ENCODE data around the gene LPP.

The LPP gene

DNA sequence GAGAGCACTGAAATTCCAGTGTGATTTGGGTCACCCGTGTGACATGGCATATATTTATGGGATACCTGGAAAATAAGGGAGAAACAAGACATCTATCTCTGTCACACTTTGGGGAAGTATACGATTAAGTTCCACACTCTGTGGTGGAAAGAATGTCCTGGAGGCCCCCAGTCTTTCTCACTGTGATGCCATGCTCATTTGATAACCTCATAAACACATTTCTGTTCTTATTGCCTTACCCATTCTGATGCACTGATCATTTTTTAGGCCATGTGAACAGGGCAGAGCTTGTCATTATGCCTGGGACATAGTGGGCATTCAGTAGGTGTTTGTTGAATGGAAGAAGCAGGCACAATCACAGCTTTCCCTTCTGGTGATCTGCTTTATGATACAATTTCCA lies 668.5 kb downstream of the LPP start:
- H3K27ac ChIP-seq (ENCODE audit: low read depth, low read length): no peak overlapping the region
- H3K36me3 ChIP-seq (ENCODE audit: control insufficient read depth, insufficient read depth, low read length): no peaks in the 10 kb centered on the region
- no peak overlapping the region for H3K4me3 ChIP-seq (ENCODE audit: low read depth, low read length)
- no peaks in the 10 kb centered on the region for H3K4me1 ChIP-seq (ENCODE audit: control insufficient read depth, insufficient read depth, low read length)
- H3K9ac ChIP-seq (ENCODE audit: low read length): no peak overlapping the region
- no peaks in the 10 kb centered on the region for H3K9me3 ChIP-seq (ENCODE audit: control insufficient read depth, insufficient read depth, low read depth, low read length)
- no peaks in the 10 kb centered on the region for H3K27me3 ChIP-seq (ENCODE audit: control insufficient read depth, insufficient read depth, low read length)

DNA sequence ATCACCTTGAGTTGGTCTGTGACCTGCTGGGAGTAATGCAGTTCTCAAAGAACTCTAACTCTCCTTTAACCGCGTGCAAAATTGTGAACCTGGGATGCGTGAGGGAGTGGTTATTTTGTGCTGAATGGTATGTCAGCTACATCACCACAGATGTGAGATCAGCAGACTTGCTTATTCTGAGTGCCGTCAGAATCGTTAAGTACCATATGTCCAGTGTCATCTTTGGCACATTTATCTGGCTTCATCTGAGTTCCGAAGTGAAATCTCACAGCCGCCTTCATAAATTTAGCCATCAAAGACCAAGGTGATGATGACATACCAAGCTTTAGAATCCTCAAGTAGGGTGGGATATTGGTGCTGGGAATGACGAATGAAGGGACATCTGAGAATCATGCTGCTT lies 670.6 kb downstream of the LPP start:
- H3K36me3 ChIP-seq (ENCODE audit: control insufficient read depth, insufficient read depth, low read length): no peaks in the 10 kb centered on the region
- no peak overlapping the region for H3K4me3 ChIP-seq (ENCODE audit: low read depth, low read length)
- H3K9ac ChIP-seq (ENCODE audit: low read length): no peak overlapping the region
- no peak overlapping the region for H3K27ac ChIP-seq (ENCODE audit: low read depth, low read length)
- no peaks in the 10 kb centered on the region for H3K9me3 ChIP-seq (ENCODE audit: control insufficient read depth, insufficient read depth, low read depth, low read length)
- H3K4me1 ChIP-seq (ENCODE audit: control insufficient read depth, insufficient read depth, low read length): no peaks in the 10 kb centered on the region
- no peaks in the 10 kb centered on the region for H3K27me3 ChIP-seq (ENCODE audit: control insufficient read depth, insufficient read depth, low read length)

DNA sequence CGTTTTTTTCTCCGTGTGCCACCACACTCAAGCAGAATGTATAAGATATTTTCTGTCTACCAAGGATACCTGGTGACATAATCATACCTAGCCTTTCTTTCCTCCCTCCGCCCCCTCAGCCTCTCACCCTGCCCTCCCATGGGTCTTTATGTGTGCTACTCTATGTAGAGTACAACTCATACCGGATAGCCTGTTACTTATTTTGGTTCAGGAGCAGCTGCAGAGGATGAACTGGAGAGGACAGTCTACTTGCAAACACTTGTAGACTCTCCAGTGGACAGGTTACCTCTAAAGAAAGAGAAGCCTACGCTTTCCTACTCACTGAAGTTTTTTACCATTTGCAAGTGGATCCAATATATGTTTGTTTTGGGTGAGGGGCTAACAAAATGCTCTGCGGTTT lies 671.9 kb downstream of the LPP start:
- Histone ChIP-seq H3K4me1 (ENCODE audit: control insufficient read depth, insufficient read depth, low read length) (no peaks in the 10 kb centered on the region), H3K4me3 (ENCODE audit: low read depth, low read length) (no peak overlapping the region), H3K27me3 (ENCODE audit: control insufficient read depth, insufficient read depth, low read length) (no peaks in the 10 kb centered on the region), H3K27ac (ENCODE audit: low read depth, low read length) (no peak overlapping the region), H3K36me3 (ENCODE audit: control insufficient read depth, insufficient read depth, low read length) (no peaks in the 10 kb centered on the region), H3K9ac (ENCODE audit: low read length) (no peak overlapping the region), H3K9me3 (ENCODE audit: control insufficient read depth, insufficient read depth, low read depth, low read length) (no peaks in the 10 kb centered on the region)

- Histone ChIP-seq H3K9ac (ENCODE audit: low read length) (no peak overlapping the region), H3K27ac (ENCODE audit: low read depth, low read length) (no peak overlapping the region), H3K27me3 (ENCODE audit: control insufficient read depth, insufficient read depth, low read length) (no peaks in the 10 kb centered on the region), H3K4me1 (ENCODE audit: control insufficient read depth, insufficient read depth, low read length) (no peaks in the 10 kb centered on the region), H3K36me3 (ENCODE audit: control insufficient read depth, insufficient read depth, low read length) (no peaks in the 10 kb centered on the region), H3K4me3 (ENCODE audit: low read depth, low read length) (no peak overlapping the region), H3K9me3 (ENCODE audit: control insufficient read depth, insufficient read depth, low read depth, low read length) (no peaks in the 10 kb centered on the region)
Observed at GRCh38 chr3:188826574-188826973, 672.6 kb downstream of the LPP start.

GRCh38 chr3:188827103-188827502 lies 673.1 kb downstream of the LPP start:
- no peaks in the 10 kb centered on the region for H3K4me1 ChIP-seq (ENCODE audit: control insufficient read depth, insufficient read depth, low read length)
- H3K4me3 ChIP-seq (ENCODE audit: low read depth, low read length): no peak overlapping the region
- H3K9ac ChIP-seq (ENCODE audit: low read length): no peak overlapping the region
- no peaks in the 10 kb centered on the region for H3K27me3 ChIP-seq (ENCODE audit: control insufficient read depth, insufficient read depth, low read length)
- no peak overlapping the region for H3K27ac ChIP-seq (ENCODE audit: low read depth, low read length)
- H3K9me3 ChIP-seq (ENCODE audit: control insufficient read depth, insufficient read depth, low read depth, low read length): no peaks in the 10 kb centered on the region
- H3K36me3 ChIP-seq (ENCODE audit: control insufficient read depth, insufficient read depth, low read length): no peaks in the 10 kb centered on the region

- Histone ChIP-seq H3K27ac (ENCODE audit: low read depth, low read length) (no peak overlapping the region), H3K4me3 (ENCODE audit: low read depth, low read length) (no peak overlapping the region), H3K4me1 (ENCODE audit: control insufficient read depth, insufficient read depth, low read length) (no peaks in the 10 kb centered on the region), H3K36me3 (ENCODE audit: control insufficient read depth, insufficient read depth, low read length) (no peaks in the 10 kb centered on the region), H3K9me3 (ENCODE audit: control insufficient read depth, insufficient read depth, low read depth, low read length) (no peaks in the 10 kb centered on the region), H3K9ac (ENCODE audit: low read length) (no peak overlapping the region), H3K27me3 (ENCODE audit: control insufficient read depth, insufficient read depth, low read length) (no peaks in the 10 kb centered on the region)
Observed at GRCh38 chr3:188827576-188827975, 673.6 kb downstream of the LPP start.

- Histone ChIP-seq H3K9me3 (ENCODE audit: control insufficient read depth, insufficient read depth, low read depth, low read length) (no peaks in the 10 kb centered on the region), H3K36me3 (ENCODE audit: control insufficient read depth, insufficient read depth, low read length) (no peaks in the 10 kb centered on the region), H3K27me3 (ENCODE audit: control insufficient read depth, insufficient read depth, low read length) (no peaks in the 10 kb centered on the region), H3K27ac (ENCODE audit: low read depth, low read length) (no peak overlapping the region), H3K4me1 (ENCODE audit: control insufficient read depth, insufficient read depth, low read length) (no peaks in the 10 kb centered on the region), H3K4me3 (ENCODE audit: low read depth, low read length) (no peak overlapping the region), H3K9ac (ENCODE audit: low read length) (no peak overlapping the region)
Observed at GRCh38 chr3:188829130-188829529, 675.2 kb downstream of the LPP start.

- Histone ChIP-seq H3K36me3 (ENCODE audit: control insufficient read depth, insufficient read depth, low read length) (no peaks in the 10 kb centered on the region), H3K9ac (ENCODE audit: low read length) (no peak overlapping the region), H3K9me3 (ENCODE audit: control insufficient read depth, insufficient read depth, low read depth, low read length) (no peaks in the 10 kb centered on the region), H3K27me3 (ENCODE audit: control insufficient read depth, insufficient read depth, low read length) (no peaks in the 10 kb centered on the region), H3K4me3 (ENCODE audit: low read depth, low read length) (no peak overlapping the region), H3K27ac (ENCODE audit: low read depth, low read length) (no peak overlapping the region), H3K4me1 (ENCODE audit: control insufficient read depth, insufficient read depth, low read length) (no peaks in the 10 kb centered on the region)
Observed at GRCh38 chr3:188829576-188829975, 675.6 kb downstream of the LPP start.

GRCh38 chr3:188830893-188831292 lies 676.9 kb downstream of the LPP start:
- Histone ChIP-seq H3K9ac (ENCODE audit: low read length) (no peak overlapping the region), H3K36me3 (ENCODE audit: control insufficient read depth, insufficient read depth, low read length) (no peaks in the 10 kb centered on the region), H3K4me1 (ENCODE audit: control insufficient read depth, insufficient read depth, low read length) (no peaks in the 10 kb centered on the region), H3K4me3 (ENCODE audit: low read depth, low read length) (no peak overlapping the region), H3K27me3 (ENCODE audit: control insufficient read depth, insufficient read depth, low read length) (no peaks in the 10 kb centered on the region), H3K9me3 (ENCODE audit: control insufficient read depth, insufficient read depth, low read depth, low read length) (no peaks in the 10 kb centered on the region), H3K27ac (ENCODE audit: low read depth, low read length) (no peak overlapping the region)

DNA sequence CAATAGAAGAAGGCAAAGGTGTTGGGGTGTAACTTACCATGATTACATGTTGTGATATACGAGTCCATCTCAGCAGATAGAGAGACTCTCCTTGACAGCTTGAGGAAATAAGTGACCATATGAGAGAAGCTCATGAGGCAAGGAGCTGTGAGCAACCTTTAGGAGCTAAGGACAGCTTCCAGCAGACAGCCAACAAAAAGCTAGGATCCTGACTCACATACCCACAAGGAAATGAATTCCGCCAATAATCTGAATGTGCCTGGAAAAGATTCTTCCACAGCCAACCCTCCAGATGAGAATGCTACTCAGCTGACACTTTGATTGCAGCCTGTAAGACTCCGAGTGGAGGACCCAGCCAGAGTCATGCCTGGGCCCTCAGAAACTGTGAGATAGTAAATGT lies 678.2 kb downstream of the LPP start:
- Histone ChIP-seq H3K4me1 (ENCODE audit: control insufficient read depth, insufficient read depth, low read length) (no peaks in the 10 kb centered on the region), H3K36me3 (ENCODE audit: control insufficient read depth, insufficient read depth, low read length) (no peaks in the 10 kb centered on the region), H3K27ac (ENCODE audit: low read depth, low read length) (no peak overlapping the region), H3K9ac (ENCODE audit: low read length) (no peak overlapping the region), H3K4me3 (ENCODE audit: low read depth, low read length) (no peak overlapping the region), H3K27me3 (ENCODE audit: control insufficient read depth, insufficient read depth, low read length) (no peaks in the 10 kb centered on the region), H3K9me3 (ENCODE audit: control insufficient read depth, insufficient read depth, low read depth, low read length) (no peaks in the 10 kb centered on the region)

DNA sequence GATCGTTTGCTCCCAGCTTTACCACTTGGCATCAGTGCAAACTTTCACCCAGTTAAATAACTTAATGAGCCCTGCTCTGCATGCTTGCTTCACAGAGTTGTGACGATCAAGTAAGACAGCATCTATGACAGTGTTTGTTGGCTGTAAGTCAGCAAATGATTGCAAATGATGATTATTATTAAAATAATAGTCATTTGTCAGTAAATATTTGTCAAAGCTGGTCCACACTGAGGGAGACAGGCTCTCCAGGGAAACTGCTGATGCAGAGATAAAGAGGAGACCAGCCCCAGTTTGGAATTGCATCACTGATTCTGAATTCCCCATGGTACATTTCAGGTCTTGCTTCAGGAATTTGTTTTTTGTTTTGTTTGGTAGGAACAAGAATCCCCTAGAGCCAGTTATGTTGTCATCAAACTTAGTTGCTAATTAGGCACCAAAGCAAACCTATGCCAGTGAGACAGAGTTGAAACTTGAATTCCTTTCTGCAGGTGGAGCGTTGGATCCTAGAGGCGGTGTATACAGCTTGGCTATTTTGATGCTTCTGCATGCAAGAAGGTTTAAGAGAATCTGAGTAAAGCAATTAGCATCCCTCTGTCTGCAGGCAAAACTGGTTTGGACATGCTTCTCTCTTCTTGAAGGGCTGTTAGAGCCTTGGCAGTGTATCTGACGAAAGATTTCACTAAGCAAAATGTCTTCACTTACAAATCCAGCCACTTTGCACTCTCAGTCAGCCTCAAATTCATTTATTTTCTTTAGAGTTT lies 679.2 kb downstream of the LPP start:
- Histone ChIP-seq H3K9me3 (ENCODE audit: control insufficient read depth, insufficient read depth, low read depth, low read length) (no peaks in the 10 kb centered on the region), H3K9ac (ENCODE audit: low read length) (no peak overlapping the region), H3K36me3 (ENCODE audit: control insufficient read depth, insufficient read depth, low read length) (no peaks in the 10 kb centered on the region), H3K4me3 (ENCODE audit: low read depth, low read length) (no peak overlapping the region), H3K4me1 (ENCODE audit: control insufficient read depth, insufficient read depth, low read length) (no peaks in the 10 kb centered on the region), H3K27ac (ENCODE audit: low read depth, low read length) (no peak overlapping the region), H3K27me3 (ENCODE audit: control insufficient read depth, insufficient read depth, low read length) (no peaks in the 10 kb centered on the region)

DNA sequence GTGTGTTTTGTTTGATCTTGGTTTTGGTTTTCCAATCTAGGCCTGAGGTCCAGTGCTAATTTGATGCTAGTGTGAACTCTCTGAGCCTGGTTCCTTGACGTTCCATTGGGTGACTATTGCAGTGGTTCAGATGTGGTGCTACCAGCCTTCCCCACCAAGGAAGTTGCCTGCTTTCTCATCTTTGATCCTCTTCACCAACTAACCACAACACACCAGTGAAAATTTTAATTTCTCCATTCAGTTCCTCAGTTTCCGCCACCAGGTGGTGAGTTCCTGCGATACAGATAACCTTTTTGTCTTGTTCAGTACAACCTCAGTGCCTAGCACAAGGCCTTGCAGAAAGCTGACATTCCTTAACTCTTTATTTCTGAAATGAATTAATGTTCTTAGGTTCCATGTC lies 680.4 kb downstream of the LPP start:
- no peak overlapping the region for H3K27ac ChIP-seq (ENCODE audit: low read depth, low read length)
- H3K9ac ChIP-seq (ENCODE audit: low read length): no peak overlapping the region
- H3K36me3 ChIP-seq (ENCODE audit: control insufficient read depth, insufficient read depth, low read length): no peaks in the 10 kb centered on the region
- no peaks in the 10 kb centered on the region for H3K27me3 ChIP-seq (ENCODE audit: control insufficient read depth, insufficient read depth, low read length)
- no peaks in the 10 kb centered on the region for H3K4me1 ChIP-seq (ENCODE audit: control insufficient read depth, insufficient read depth, low read length)
- no peaks in the 10 kb centered on the region for H3K9me3 ChIP-seq (ENCODE audit: control insufficient read depth, insufficient read depth, low read depth, low read length)
- H3K4me3 ChIP-seq (ENCODE audit: low read depth, low read length): no peak overlapping the region
